HAP-1 (cell line): Measurements from ENCODE around the gene ENDOU.

Experiments used
- DNase-seq, 2 experiments: peaks; one replicate each; pipeline ENCODE4 v3.0.0-alpha.2; 2016 to 2020; ENCODE audit warnings: low spot score in 2 of 2
- H3K27me3 ChIP-seq: fragments of 250-450 bp; sonication (Bioruptor Pico); 2 replicates; pipeline ENCODE4 v1.5.1; 2020; ENCODE audit warnings: low read depth, mild to moderate bottlenecking, moderate library complexity
- H3K36me3 ChIP-seq: fragments of 250-450 bp; sonication (Bioruptor Pico); replicated peaks from 2 replicates; pipeline ENCODE4 v1.5.1; 2020; ENCODE audit warnings: mild to moderate bottlenecking
- H3K4me1 ChIP-seq: fragments of 250-450 bp; sonication (Bioruptor Pico); 2 replicates; pipeline ENCODE4 v1.5.1; 2020; ENCODE audit warnings: mild to moderate bottlenecking
- H3K4me3 ChIP-seq: fragments of 250-450 bp; sonication (Bioruptor Pico); 2 replicates; pipeline ENCODE4 v1.5.1; 2020; ENCODE audit warnings: mild to moderate bottlenecking, moderate library complexity
- H3K9me3 ChIP-seq: fragments of 250-450 bp; sonication (Bioruptor Pico); 2 replicates; pipeline ENCODE4 v1.5.1; 2020; ENCODE audit warnings: mild to moderate bottlenecking, moderate library complexity
- in situ Hi-C: fragments of 300-500 bp; cut with MboI; formaldehyde crosslinking; loops from 3 replicates; pipeline ENCODE4 v1.14.3; 2020; ENCODE audit warnings: low sequenced_read_pairs, inconsistent platforms, mixed read lengths

Gene ENDOU

GRCh38 chr12:47744005-47744651 lies 18.8 kb upstream of the ENDOU start:
- no peaks in the 10 kb centered on the region for H3K9me3 ChIP-seq
- no peak overlapping the region for H3K4me3 ChIP-seq
- no peaks in the 10 kb centered on the region for H3K36me3 ChIP-seq
- in situ Hi-C loops: no loop called here
- H3K27me3 ChIP-seq: no peaks in the 10 kb centered on the region; the same call in 1 of the 2 replicates
- H3K4me1 ChIP-seq: no peaks in the 10 kb centered on the region
- DNase-seq: peak in 1 of 2 experiments; percentile 43

DNA sequence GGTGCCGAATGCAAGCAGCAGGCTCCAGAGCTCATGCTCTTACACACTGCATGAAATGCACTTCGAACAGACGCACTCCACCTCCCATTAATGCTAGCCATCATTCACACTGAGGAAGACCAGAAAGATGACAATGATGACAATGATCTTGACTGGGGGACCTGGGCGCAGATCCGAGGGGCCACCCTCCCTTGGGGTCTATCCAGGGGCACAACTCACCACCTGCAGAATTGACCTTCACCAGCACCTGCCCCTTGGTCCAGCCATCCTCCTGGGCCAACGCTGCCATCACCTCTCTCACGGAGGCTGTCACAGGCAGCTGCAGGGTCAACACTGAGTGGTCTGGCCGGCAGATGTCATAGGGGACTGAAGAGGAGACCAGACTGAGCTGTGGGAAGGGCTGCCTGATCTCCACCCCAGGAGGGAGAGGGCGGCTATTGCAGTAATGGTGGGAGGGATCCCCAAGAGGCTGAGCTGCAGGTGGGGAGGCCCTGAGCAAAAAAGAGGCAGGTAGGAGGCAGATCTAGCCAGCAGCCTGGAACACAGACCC lies 18.1 kb upstream of the ENDOU start:
- Histone ChIP-seq H3K36me3 (no peaks in the 10 kb centered on the region), H3K4me1 (no peaks in the 10 kb centered on the region), H3K9me3 (no peaks in the 10 kb centered on the region), H3K4me3 (no peak overlapping the region), H3K27me3 (no peaks in the 10 kb centered on the region; the same call in 1 of the 2 replicates)
- in situ Hi-C loops: no loop called here
- no peak for DNase-seq

- Histone ChIP-seq H3K36me3 (no peaks in the 10 kb centered on the region), H3K4me1 (no peaks in the 10 kb centered on the region), H3K9me3 (no peaks in the 10 kb centered on the region), H3K27me3 (no peaks in the 10 kb centered on the region; the same call in 1 of the 2 replicates), H3K4me3 (no peak overlapping the region)
- peak; percentile 14 to 82 for DNase-seq
- in situ Hi-C loops: no loop called here
Observed at GRCh38 chr12:47742253-47742825, 17.0 kb upstream of the ENDOU start.

DNA sequence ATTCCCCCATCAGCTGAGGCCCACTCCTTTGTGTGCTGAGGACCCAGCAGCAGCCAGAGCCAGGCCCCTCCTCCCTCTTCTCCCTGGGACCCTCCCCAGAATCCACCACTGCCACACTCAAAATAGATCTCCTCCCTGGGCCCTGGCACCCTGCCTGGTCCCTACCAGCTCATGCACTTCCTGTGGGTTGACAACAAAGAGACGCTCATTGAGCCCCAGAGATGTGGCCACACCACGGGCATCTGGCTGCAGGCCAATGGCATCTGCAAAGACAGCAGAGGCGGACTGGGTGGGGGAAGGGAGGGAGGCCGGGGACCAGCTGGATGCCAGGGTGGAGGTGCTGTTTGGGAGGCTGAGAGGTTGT lies 16.0 kb upstream of the ENDOU start:
- DNase-seq: no peak
- in situ Hi-C loops: no loop called here

DNA sequence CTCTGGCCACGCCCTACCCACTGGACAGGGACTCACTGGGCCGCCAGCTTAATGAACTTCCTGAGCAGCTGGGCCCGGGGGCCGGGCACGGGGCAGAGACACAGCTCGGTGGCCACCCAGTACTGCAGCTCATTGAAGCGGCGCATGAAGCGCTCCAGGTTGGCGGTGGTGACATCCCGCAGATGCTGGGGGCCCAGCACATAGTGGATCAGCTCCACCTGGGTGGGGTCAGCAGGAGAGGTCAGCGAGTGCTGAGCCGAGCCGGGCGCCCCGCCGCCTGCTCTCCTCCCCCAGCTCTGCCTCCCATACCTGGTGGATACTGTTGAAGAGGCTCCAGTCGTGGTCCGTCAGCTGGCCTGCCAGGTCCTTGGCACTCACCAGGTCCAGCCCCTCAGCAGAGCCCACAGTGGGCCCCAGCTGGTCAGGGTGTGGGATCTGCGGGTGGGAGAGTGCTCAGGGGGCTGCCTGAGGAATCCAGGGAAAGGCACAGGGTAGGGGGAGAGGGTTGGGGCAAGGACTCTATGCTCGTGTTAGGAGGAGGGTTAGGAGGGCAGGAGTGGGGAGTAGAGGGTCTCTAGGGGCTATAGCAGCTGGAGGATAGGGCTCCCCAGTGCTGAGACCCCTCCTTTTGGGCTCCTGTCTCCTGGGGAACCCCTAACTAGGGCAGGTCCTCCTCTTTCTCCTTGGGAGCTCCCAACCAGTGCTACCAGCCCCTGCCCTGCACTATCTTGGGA lies 15.5 kb upstream of the ENDOU start:
- no peak for DNase-seq
- Histone ChIP-seq H3K27me3 (no peaks in the 10 kb centered on the region; the same call in 1 of the 2 replicates), H3K36me3 (no peaks in the 10 kb centered on the region), H3K4me3 (no peak overlapping the region), H3K4me1 (no peaks in the 10 kb centered on the region), H3K9me3 (no peaks in the 10 kb centered on the region)
- in situ Hi-C loops: no loop called here

More for the DNA sequence above, 16.0 kb upstream of the ENDOU start:
- no peaks in the 10 kb centered on the region for H3K4me1 ChIP-seq
- H3K36me3 ChIP-seq: no peaks in the 10 kb centered on the region
- no peaks in the 10 kb centered on the region for H3K9me3 ChIP-seq
- H3K27me3 ChIP-seq: no peaks in the 10 kb centered on the region; the same call in 1 of the 2 replicates
- H3K4me3 ChIP-seq: no peak overlapping the region

DNA sequence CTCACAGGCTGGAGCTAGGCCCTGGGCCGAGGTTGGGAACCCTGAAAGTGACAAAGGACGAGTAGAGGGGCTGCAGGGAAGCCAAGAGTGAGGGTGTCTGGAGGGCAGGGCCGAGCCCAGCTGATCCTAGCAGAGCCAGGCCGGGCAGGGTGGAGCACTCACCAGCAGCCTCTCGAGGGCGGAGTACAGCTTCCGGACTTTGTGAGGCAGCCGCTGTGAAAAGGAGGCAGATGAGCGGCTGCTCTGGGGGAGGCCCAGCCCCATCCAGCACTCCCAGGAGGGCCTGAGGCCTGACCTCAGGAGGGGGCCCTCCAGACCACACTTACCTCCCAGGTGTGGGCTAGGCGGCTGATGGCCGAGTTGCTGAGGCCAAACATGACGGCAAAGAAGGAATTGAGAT lies 14.7 kb upstream of the ENDOU start:
- H3K4me3 ChIP-seq: no peak overlapping the region
- no peaks in the 10 kb centered on the region; the same call in 1 of the 2 replicates for H3K27me3 ChIP-seq
- H3K36me3 ChIP-seq: no peaks in the 10 kb centered on the region
- no peak for DNase-seq
- no peaks in the 10 kb centered on the region for H3K4me1 ChIP-seq
- in situ Hi-C loops: no loop called here
- no peaks in the 10 kb centered on the region for H3K9me3 ChIP-seq

GRCh38 chr12:47739297-47739696 lies 14.0 kb upstream of the ENDOU start:
- Histone ChIP-seq H3K27me3 (no peaks in the 10 kb centered on the region; the same call in 1 of the 2 replicates), H3K9me3 (no peaks in the 10 kb centered on the region), H3K4me3 (no peak overlapping the region), H3K4me1 (no peaks in the 10 kb centered on the region), H3K36me3 (no peaks in the 10 kb centered on the region)
- in situ Hi-C loops: no loop called here
- no peak for DNase-seq

DNA sequence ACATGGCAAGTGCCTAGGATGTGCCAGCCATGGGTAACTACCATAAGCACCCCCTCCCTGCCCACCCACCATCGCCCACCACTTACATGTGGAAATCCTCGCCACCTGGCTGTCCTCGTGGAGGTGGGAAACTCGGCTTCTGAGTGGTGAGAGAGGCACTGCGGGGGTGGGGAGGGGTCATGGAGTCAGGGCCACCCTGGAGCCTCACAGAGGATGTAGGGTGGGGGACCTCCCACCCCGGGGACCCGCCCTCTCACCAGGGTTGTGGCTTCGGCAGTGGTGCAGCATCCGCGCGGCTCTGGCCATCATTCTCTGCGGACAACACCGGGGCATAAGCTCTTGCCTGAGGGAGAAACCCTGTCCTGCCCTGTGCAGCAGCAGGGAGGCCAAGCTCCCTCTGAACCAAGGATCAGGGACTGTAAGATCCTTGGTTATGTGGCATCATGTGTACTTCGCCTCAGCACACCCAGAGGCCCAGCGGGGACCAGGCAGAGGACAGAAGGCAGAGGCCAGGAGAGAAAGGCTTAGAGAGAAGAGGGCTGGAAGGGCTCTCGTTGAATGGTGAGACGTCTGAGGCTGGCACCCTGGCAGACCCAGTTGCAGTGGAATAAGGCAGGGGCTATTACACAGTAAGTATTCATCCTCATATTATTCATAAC lies 12.8 kb upstream of the ENDOU start:
- no peaks in the 10 kb centered on the region for H3K4me1 ChIP-seq
- in situ Hi-C loops: no loop called here

GRCh38 chr12:47736877-47737676 lies 11.8 kb upstream of the ENDOU start:
- no peaks in the 10 kb centered on the region for H3K27me3 ChIP-seq
- no peak overlapping the region for H3K4me3 ChIP-seq
- no peaks in the 10 kb centered on the region for H3K4me1 ChIP-seq
- in situ Hi-C loops: no loop called here
- no peaks in the 10 kb centered on the region for H3K9me3 ChIP-seq
- DNase-seq: peak in 1 of 2 experiments; percentile 51
- H3K36me3 ChIP-seq: no peaks in the 10 kb centered on the region

More for the DNA sequence above, 12.8 kb upstream of the ENDOU start:
- H3K4me3 ChIP-seq: no peak overlapping the region
- no peaks in the 10 kb centered on the region; the same call in 1 of the 2 replicates for H3K27me3 ChIP-seq
- no peaks in the 10 kb centered on the region for H3K9me3 ChIP-seq
- H3K36me3 ChIP-seq: no peaks in the 10 kb centered on the region
- no peak for DNase-seq

DNA sequence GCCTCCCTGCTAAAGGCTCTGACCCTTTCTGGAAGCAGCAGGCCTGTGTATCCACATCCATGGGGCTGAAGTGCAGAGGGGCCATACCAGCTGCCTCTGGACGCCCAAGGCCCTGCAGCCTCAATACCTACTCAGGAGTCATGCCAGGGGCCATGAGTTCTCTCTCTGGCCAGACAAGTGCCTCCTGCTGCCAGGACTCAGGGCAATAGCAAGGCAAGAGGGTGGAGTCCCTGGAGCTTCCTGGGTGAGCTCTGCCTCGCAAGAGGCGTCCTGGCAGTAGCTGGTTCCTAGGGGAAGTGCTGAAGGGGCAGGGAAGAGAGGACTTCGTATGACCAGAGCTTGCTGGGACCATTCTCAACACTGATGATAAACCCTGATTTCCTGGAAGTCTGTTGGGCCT lies 10.9 kb upstream of the ENDOU start:
- H3K4me1 ChIP-seq: no peaks in the 10 kb centered on the region
- H3K36me3 ChIP-seq: no peaks in the 10 kb centered on the region
- H3K9me3 ChIP-seq: no peaks in the 10 kb centered on the region
- H3K27me3 ChIP-seq: no peaks in the 10 kb centered on the region
- no peak overlapping the region for H3K4me3 ChIP-seq
- in situ Hi-C loops: no loop called here
- no peak for DNase-seq

DNA sequence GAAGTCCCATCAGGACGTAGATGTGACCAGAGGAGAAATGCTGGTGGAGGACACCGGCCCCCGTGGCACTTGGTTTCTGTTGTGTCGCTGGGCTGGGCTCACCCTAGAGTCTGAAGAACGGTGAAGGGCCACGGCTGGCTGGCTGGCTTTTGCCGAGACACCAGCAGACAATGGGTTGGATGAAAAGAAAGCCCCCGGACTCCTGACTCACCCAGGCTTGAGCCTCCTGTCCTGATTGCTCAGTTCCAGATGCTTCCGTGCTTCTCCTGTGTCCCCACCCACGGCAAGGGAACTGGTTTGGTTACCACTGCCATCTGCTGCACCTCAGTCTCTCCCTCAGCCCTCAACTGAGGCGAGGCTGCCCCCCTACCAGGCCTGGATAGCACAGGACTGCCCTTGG lies 10.4 kb upstream of the ENDOU start:
- no peaks in the 10 kb centered on the region for H3K9me3 ChIP-seq
- no peaks in the 10 kb centered on the region for H3K27me3 ChIP-seq
- no peaks in the 10 kb centered on the region for H3K36me3 ChIP-seq
- H3K4me1 ChIP-seq: no peaks in the 10 kb centered on the region
- DNase-seq: no peak
- no peak overlapping the region for H3K4me3 ChIP-seq
- in situ Hi-C loops: no loop called here

GRCh38 chr12:47734725-47735480 lies 9.6 kb upstream of the ENDOU start:
- Histone ChIP-seq H3K4me3 (no peak overlapping the region), H3K27me3 (no peaks in the 10 kb centered on the region), H3K4me1 (no peaks in the 10 kb centered on the region), H3K36me3 (no peaks in the 10 kb centered on the region), H3K9me3 (no peaks in the 10 kb centered on the region)
- DNase-seq: no peak
- in situ Hi-C loops: no loop called here
